BE2C (cell line): ENCODE data around the gene SPRY2.

Experiments used
- DNase-seq: peaks from one replicate; pipeline ENCODE4 v3.0.0-alpha.2; 2020
- H3K27me3 ChIP-seq: fragments of 250-450 bp; sonication (Bioruptor Pico); 2 replicates; pipeline ENCODE4 v1.5.1; 2020; ENCODE audit warnings: mild to moderate bottlenecking
- H3K36me3 ChIP-seq: fragments of 250-450 bp; sonication (Bioruptor Pico); 2 replicates; pipeline ENCODE4 v1.5.1; 2020; ENCODE audit warnings: mild to moderate bottlenecking
- H3K4me1 ChIP-seq: fragments of 250-450 bp; sonication (Bioruptor Pico); 2 replicates; pipeline ENCODE4 v1.5.1; 2020
- H3K4me3 ChIP-seq: 2 replicates; pipeline ENCODE4 v1.5.1; 2011; ENCODE audit warnings: low read depth, low read length
- H3K9me3 ChIP-seq: fragments of 250-450 bp; sonication (Bioruptor Pico); 2 replicates; pipeline ENCODE4 v1.5.1; 2020
- CTCF ChIP-seq: IDR thresholded peaks from 2 replicates; pipeline ENCODE4 v1.5.1; 2012; ENCODE audit warnings: mild to moderate bottlenecking, low read depth, low read length

Gene SPRY2

GRCh38 chr13:80313668-80314256, 27.2 kb downstream of the SPRY2 start:
- Histone ChIP-seq H3K36me3 (no peaks in the 10 kb centered on the region), H3K4me3 (no peak overlapping the region), H3K9me3 (no peaks in the 10 kb centered on the region), H3K4me1 (no peaks in the 10 kb centered on the region; the same call in 1 of the 2 replicates), H3K27me3 (no peaks in the 10 kb centered on the region)
- DNase-seq, result no peak
- TF ChIP-seq CTCF, result no peak

GRCh38 chr13:80312967-80313366, 28.0 kb downstream of the SPRY2 start:
- H3K9me3 ChIP-seq, result no peaks in the 10 kb centered on the region
- no peak for TF ChIP-seq CTCF
- no peak overlapping the region for H3K4me3 ChIP-seq
- H3K4me1 ChIP-seq, result no peaks in the 10 kb centered on the region; the same call in 1 of the 2 replicates
- no peaks in the 10 kb centered on the region for H3K27me3 ChIP-seq
- DNase-seq, result no peak
- no peaks in the 10 kb centered on the region for H3K36me3 ChIP-seq

GRCh38 chr13:80312012-80312704, 28.8 kb downstream of the SPRY2 start:
- no peak for TF ChIP-seq CTCF
- DNase-seq, result no peak
- Histone ChIP-seq H3K4me3 (no peak overlapping the region), H3K9me3 (no peaks in the 10 kb centered on the region), H3K4me1 (peaks cover 5% of the 10 kb centered on the region), H3K27me3 (no peaks in the 10 kb centered on the region), H3K36me3 (no peaks in the 10 kb centered on the region)

GRCh38 chr13:80309926-80310325, 31.0 kb downstream of the SPRY2 start:
- peaks cover 5% of the 10 kb centered on the region for H3K4me1 ChIP-seq
- no peaks in the 10 kb centered on the region for H3K27me3 ChIP-seq
- no peak for DNase-seq
- no peaks in the 10 kb centered on the region for H3K9me3 ChIP-seq
- no peak for TF ChIP-seq CTCF
- H3K4me3 ChIP-seq, result no peak overlapping the region
- H3K36me3 ChIP-seq, result no peaks in the 10 kb centered on the region

GRCh38 chr13:80307401-80307987, 33.4 kb downstream of the SPRY2 start:
- no peaks in the 10 kb centered on the region for H3K36me3 ChIP-seq
- no peaks in the 10 kb centered on the region for H3K9me3 ChIP-seq
- no peak for TF ChIP-seq CTCF
- no peaks in the 10 kb centered on the region for H3K27me3 ChIP-seq
- peaks cover 5% of the 10 kb centered on the region for H3K4me1 ChIP-seq
- DNase-seq, result no peak
- H3K4me3 ChIP-seq, result no peak overlapping the region
